ENCODE results near the gene STOML1. TPM values are rescaled to one million over a fixed set of nuclear protein-coding genes. Genes with fewer than 3 reads are reported as not detected.

STOML1 gene
- total RNA-seq, 4 donors from 2014 or later = 15.3 to 42.1 (median 30.1) TPM

GRCh38 chr15:73991260-73991659, 835 bp downstream of the STOML1 start:
- DNase-seq = peak; percentile 84 to 87
- Histone ChIP-seq H3K4me3 (replicated peaks in 1 of 3) (peak overlapping the region; percentile 42 to 62 (median 58)), H3K4me1 (peaks cover 30 to 78% of the 10 kb centered on the region in 2 donors), H3K27ac (peak overlapping the region; percentile 68 to 85 (median 83)), H3K9me3 (no peaks in the 10 kb centered on the region), H3K36me3 (no peaks in the 10 kb centered on the region), H3K27me3 (no peaks in the 10 kb centered on the region)
- WGBS, 2 donors = 24 to 29% methylated on average over 5 of the region's 5 CpGs
- intact Hi-C loops (cut with DNase I) = no loop called here
- TF ChIP-seq POLR2A (IDR thresholded peaks at IDR 0.05) = no peak
- no peak for TF ChIP-seq CTCF (IDR thresholded peaks at IDR 0.05)

GRCh38 chr15:73990250-73991005, 1.7 kb downstream of the STOML1 start:
- TF ChIP-seq CTCF (IDR thresholded peaks at IDR 0.05) = no peak
- no peak for TF ChIP-seq POLR2A (IDR thresholded peaks at IDR 0.05)
- Histone ChIP-seq H3K36me3 (no peaks in the 10 kb centered on the region), H3K4me3 (replicated peaks in 1 of 3) (no peak overlapping the region), H3K27me3 (no peaks in the 10 kb centered on the region), H3K27ac (peak overlapping the region; percentile 68 to 85 (median 83)), H3K4me1 (peaks cover 24 to 78% of the 10 kb centered on the region in 2 donors), H3K9me3 (no peaks in the 10 kb centered on the region)
- intact Hi-C loops (cut with DNase I) = no loop called here
- WGBS, 2 donors = 64 to 65% methylated on average over 9 of the region's 9 CpGs
- no peak for DNase-seq

- Histone ChIP-seq H3K27ac (peak overlapping the region in 2 of 3 donors; percentile 83 to 85), H3K4me3 (replicated peaks in 1 of 3) (no peak overlapping the region), H3K4me1 (peaks cover 31 to 91% of the 10 kb centered on the region in 2 donors), H3K9me3 (no peaks in the 10 kb centered on the region), H3K27me3 (no peaks in the 10 kb centered on the region), H3K36me3 (no peaks in the 10 kb centered on the region)
- intact Hi-C loops (cut with DNase I) = no loop called here
- TF ChIP-seq CTCF (IDR thresholded peaks at IDR 0.05) = no peak
- no peak for TF ChIP-seq POLR2A (IDR thresholded peaks at IDR 0.05)
- no peak for DNase-seq
- WGBS, 2 donors = 76 to 84% methylated on average over 7 to 9 of the region's 9 CpGs
Observed at GRCh38 chr15:73989001-73989798, 2.9 kb downstream of the STOML1 start.

- Histone ChIP-seq H3K27me3 (no peaks in the 10 kb centered on the region), H3K9me3 (no peaks in the 10 kb centered on the region), H3K4me3 (replicated peaks in 1 of 3) (no peak overlapping the region), H3K36me3 (no peaks in the 10 kb centered on the region), H3K4me1 (peaks cover 38 to 92% of the 10 kb centered on the region in 2 donors), H3K27ac (peak overlapping the region in 2 of 3 donors; percentile 83 to 85)
- intact Hi-C loops (cut with DNase I) = no loop called here
- 96% methylated on average over 13 of the region's 13 CpGs; no CpG with 5 or more reads in 1 of the 2 donors for WGBS, 2 donors
- DNase-seq = no peak
- TF ChIP-seq POLR2A (IDR thresholded peaks at IDR 0.05) (no peak), CTCF (IDR thresholded peaks at IDR 0.05) (no peak)
Observed at GRCh38 chr15:73988445-73988969, 3.6 kb downstream of the STOML1 start.
